Sigmoid colon (tissue), 4 donors: ENCODE measurements around the gene COL4A2.

Source experiments
- CTCF ChIP-seq, 4 experiments: fragments of 450-650 bp in 3 of 4; fragments of 200-600 bp in 1 of 4; IDR thresholded peaks; one replicate each; pipeline ENCODE4 v1.5.1; 2016 to 2019; ENCODE audit warnings: antibody characterized with exemption in 4 of 4, mild to moderate bottlenecking in 3 of 4, moderate library complexity in 2 of 4
- POLR2A ChIP-seq, 2 donors: fragments of 450-650 bp; IDR thresholded peaks; one replicate each; pipeline ENCODE4 v1.6.1; 2016; ENCODE audit warnings: antibody characterized with exemption in 2 of 2, mild to moderate bottlenecking in 2 of 2, moderate library complexity in 2 of 2
- POLR2AphosphoS5 ChIP-seq, 4 donors: sonication (generic); formaldehyde crosslinking; IDR thresholded peaks; one replicate each; pipeline ENCODE4 v1.6.1; 2017; ENCODE audit warnings: antibody characterized with exemption in 4 of 4

- TF ChIP-seq CTCF (IDR thresholded peaks at IDR 0.05) (no peak), POLR2A (IDR thresholded peaks at IDR 0.05) (no peak), POLR2AphosphoS5 (IDR thresholded peaks at IDR 0.05) (peak in 1 of 4 donors; percentile 6)
These were observed 234.4 kb downstream of the COL4A2 start for GRCh38 chr13:110541526-110541920.
